Naive thymus-derived CD8-positive, alpha-beta T cell (primary cell): ENCODE data around the gene EPHA6. TPM values are rescaled to one million over a fixed set of nuclear protein-coding genes. Genes with fewer than 3 reads are reported as not detected.

Experiments used
- ATAC-seq, 2 donors: fragments of 150-1000 bp; cut with Tn5 transposase in 1 of 2; sonication (Bioruptor Pico), chemical (Tn5 transposase) in 1 of 2; 1 replicate in 1 of 2; 2 replicates in 1 of 2; pipeline ENCODE4 v1.10.0; 2021; ENCODE audit warnings: mild to moderate bottlenecking in 2 of 2, moderate library complexity in 2 of 2
- POLR2A ChIA-PET: fragments of 350-600 bp; sonication (Branson Sonifier 250); formaldehyde crosslinking; loops from one replicate; lab custom pipeline; 2021; ENCODE audit warnings: antibody characterized with exemption; lab: Charles Lee
- DNase-seq, 10 donors: peaks; one replicate each; pipeline versions ENCODE4 v3.0.0 to v3.0.0-alpha.2; 2020 to 2022
- H3K27ac Mint-ChIP-seq, 10 donors: one replicate each; pipeline ENCODE4 v1.8.0; 2020 to 2022; ENCODE audit warnings: mild to moderate bottlenecking in 10 of 10, mixed read lengths in 10 of 10, moderate library complexity in 4 of 10, inconsistent platforms in 1 of 10
- H3K27me3 Mint-ChIP-seq, 5 donors: one replicate each; pipeline ENCODE4 v1.8.0; 2021 to 2022; ENCODE audit warnings: mixed read lengths in 5 of 5
- H3K36me3 Mint-ChIP-seq, 3 donors: one replicate each; pipeline ENCODE4 v1.8.0; 2020 to 2022; ENCODE audit warnings: mixed read lengths in 3 of 3, mild to moderate bottlenecking in 2 of 3, inconsistent platforms in 1 of 3
- H3K4me1 Mint-ChIP-seq, 4 donors: one replicate each; pipeline ENCODE4 v1.8.0; 2021 to 2022; ENCODE audit warnings: mixed read lengths in 4 of 4
- H3K4me3 Mint-ChIP-seq, 10 donors: one replicate each; pipeline ENCODE4 v1.8.0; 2020 to 2022; ENCODE audit warnings: mild to moderate bottlenecking in 10 of 10, mixed read lengths in 10 of 10, moderate library complexity in 6 of 10, inconsistent platforms in 1 of 10
- H3K9me3 Mint-ChIP-seq, 9 donors: one replicate each; pipeline ENCODE4 v1.8.0; 2020 to 2022; ENCODE audit warnings: mixed read lengths in 9 of 9, mild to moderate bottlenecking in 3 of 9, inconsistent platforms in 1 of 9, moderate library complexity in 1 of 9
- polyA plus RNA-seq, 3 donors: library from polyadenylated mRNA; unstranded; fragments of 300-500 nt; fragmentation: Illumina TruSeq; gene quantifications; one replicate each; pipeline ENCODE4 v1.2.3, GENCODE V29; 2021
- total RNA-seq, 8 experiments: library from RNA in 2 of 8; stranded (reverse) in 2 of 8; gene quantifications; one replicate each; pipeline ENCODE4 v1.2.3 and lab custom pipeline; 2021 to 2026

Gene EPHA6
- total and polyA plus RNA-seq, 5 experiments from 2014 or later = not detected

DNA sequence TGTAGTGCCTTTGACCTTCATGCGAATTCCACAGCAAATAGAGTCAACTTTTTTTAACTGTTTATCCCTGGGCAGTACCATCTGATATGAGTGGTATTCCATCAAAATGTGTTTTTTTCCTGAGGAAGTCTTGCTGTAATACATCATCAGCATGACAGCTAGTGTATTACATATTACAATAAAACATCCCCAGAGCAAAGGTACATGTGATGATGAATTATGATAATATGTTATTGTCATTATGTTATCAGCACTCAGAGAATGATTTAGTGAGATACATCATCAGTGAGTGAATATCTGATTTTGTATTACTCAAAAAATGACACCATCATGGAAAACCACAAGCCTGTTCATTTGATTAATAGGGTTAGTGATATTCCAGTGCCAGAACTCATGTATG, 880.5 kb downstream of the EPHA6 start:
- Mint-ChIP-seq H3K27me3 (peaks cover 0 to 23% (median 10%) of the 10 kb centered on the region in 5 donors), H3K27ac (no peak overlapping the region), H3K36me3 (no peaks in the 10 kb centered on the region)

DNA sequence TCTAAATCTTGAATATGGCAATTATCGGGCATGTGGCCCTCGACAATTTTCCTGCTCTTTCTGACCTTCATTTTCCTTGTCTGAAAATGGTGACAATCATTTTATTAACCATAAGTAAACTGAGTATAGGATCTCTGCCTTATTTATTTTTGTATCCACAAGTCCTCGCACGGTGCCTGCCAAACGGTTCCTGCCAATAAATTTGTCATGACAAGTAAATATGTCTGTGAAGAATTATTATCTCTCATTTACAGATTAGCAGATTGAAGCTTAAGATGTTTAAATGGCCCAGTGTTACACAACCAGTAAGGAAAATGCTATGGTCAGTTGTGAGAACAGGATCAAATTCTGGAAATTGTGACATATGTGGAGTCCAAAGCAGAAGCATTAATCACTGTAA, 884.3 kb downstream of the EPHA6 start:
- POLR2A ChIA-PET = no interaction called here
- Mint-ChIP-seq H3K27me3 (peaks cover 6 to 29% (median 13%) of the 10 kb centered on the region in 5 donors), H3K9me3 (no peaks in the 10 kb centered on the region), H3K27ac (no peak overlapping the region), H3K36me3 (no peaks in the 10 kb centered on the region), H3K4me3 (no peak overlapping the region), H3K4me1 (no peaks in the 10 kb centered on the region)
- DNase-seq (no peak), ATAC-seq (no peak)

More for the DNA sequence above, 880.5 kb downstream of the EPHA6 start:
- DNase-seq (no peak), ATAC-seq (no peak)
- no peak overlapping the region for H3K4me3 Mint-ChIP-seq
- H3K9me3 Mint-ChIP-seq = peaks cover 0 to 2% (median 0%) of the 10 kb centered on the region in 9 donors
- H3K4me1 Mint-ChIP-seq = no peaks in the 10 kb centered on the region
- POLR2A ChIA-PET = no interaction called here

DNA sequence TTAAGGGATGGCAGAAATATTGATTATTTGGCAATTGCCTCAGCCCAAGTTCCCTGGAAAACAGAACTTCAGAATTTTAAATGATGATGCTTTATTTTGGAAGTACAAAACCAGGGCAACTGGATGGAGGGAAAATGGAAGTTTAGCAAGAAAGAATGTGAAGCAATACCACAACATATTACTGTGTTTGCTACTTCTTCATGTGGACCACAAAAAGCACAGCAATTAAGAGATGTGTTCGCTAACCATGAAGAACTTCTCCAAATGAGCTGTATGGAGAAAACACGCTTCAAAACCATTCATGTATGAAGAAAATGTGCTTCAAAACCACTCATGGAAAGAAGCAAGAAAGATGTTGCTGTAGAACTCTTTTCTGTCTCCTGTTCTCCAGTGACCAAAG, 885.5 kb downstream of the EPHA6 start:
- POLR2A ChIA-PET = no interaction called here
- Mint-ChIP-seq H3K27ac (no peak overlapping the region), H3K9me3 (no peaks in the 10 kb centered on the region), H3K4me3 (no peak overlapping the region), H3K27me3 (peaks cover 6 to 27% (median 13%) of the 10 kb centered on the region in 5 donors), H3K4me1 (no peaks in the 10 kb centered on the region), H3K36me3 (no peaks in the 10 kb centered on the region)
- ATAC-seq = no peak
- DNase-seq = no peak

GRCh38 chr3:97705764-97706163, 891.4 kb downstream of the EPHA6 start:
- Mint-ChIP-seq H3K27me3 (peaks cover 6 to 12% (median 9%) of the 10 kb centered on the region in 5 donors), H3K36me3 (no peaks in the 10 kb centered on the region), H3K4me3 (no peak overlapping the region), H3K4me1 (peaks cover 0 to 2% (median under 1%) of the 10 kb centered on the region in 4 donors), H3K9me3 (peaks cover 0 to 9% (median 0%) of the 10 kb centered on the region in 9 donors), H3K27ac (no peak overlapping the region)
- DNase-seq (no peak), ATAC-seq (no peak)
- POLR2A ChIA-PET = no interaction called here

DNA sequence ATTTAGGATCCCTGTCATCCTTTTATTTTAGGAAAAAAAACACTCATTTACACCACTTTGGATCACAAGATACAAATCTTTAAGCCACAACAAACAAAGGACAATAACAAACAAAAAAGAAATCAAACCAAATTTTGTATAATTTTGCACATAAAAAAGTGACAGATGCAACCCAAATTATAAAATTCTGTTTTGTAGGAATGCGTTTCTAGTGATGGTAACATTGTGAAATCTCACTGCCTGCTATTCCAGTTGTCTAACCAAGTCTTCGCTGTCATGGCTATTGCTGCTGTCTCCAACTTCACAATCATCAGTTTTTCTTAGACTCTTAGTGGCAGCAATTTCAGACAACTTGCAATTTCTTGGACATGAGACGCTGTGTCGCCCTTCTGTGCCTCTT, 891.8 kb downstream of the EPHA6 start:
- H3K4me3 Mint-ChIP-seq = no peak overlapping the region
- H3K36me3 Mint-ChIP-seq = no peaks in the 10 kb centered on the region
- peaks cover 0 to 2% (median under 1%) of the 10 kb centered on the region in 4 donors for H3K4me1 Mint-ChIP-seq
- no peak overlapping the region for H3K27ac Mint-ChIP-seq
- POLR2A ChIA-PET = no interaction called here
- ATAC-seq (no peak), DNase-seq (no peak)
- H3K9me3 Mint-ChIP-seq = peaks cover 0 to 9% (median 0%) of the 10 kb centered on the region in 9 donors
- H3K27me3 Mint-ChIP-seq = peaks cover 2 to 9% (median 7%) of the 10 kb centered on the region in 5 donors

- Mint-ChIP-seq H3K27ac (no peak overlapping the region), H3K27me3 (peaks cover 0 to 7% (median 1%) of the 10 kb centered on the region in 5 donors), H3K4me3 (no peak overlapping the region), H3K36me3 (no peaks in the 10 kb centered on the region), H3K4me1 (peaks cover 0 to 2% (median under 1%) of the 10 kb centered on the region in 4 donors), H3K9me3 (peaks cover 0 to 9% (median 0%) of the 10 kb centered on the region in 9 donors)
- POLR2A ChIA-PET = no interaction called here
- DNase-seq (no peak), ATAC-seq (no peak)
These were observed 897.3 kb downstream of the EPHA6 start for GRCh38 chr3:97711654-97712053.

GRCh38 chr3:97712919-97713318, 898.5 kb downstream of the EPHA6 start:
- Mint-ChIP-seq H3K27ac (no peak overlapping the region), H3K4me3 (no peak overlapping the region), H3K36me3 (no peaks in the 10 kb centered on the region), H3K9me3 (peaks cover 0 to 3% (median 0%) of the 10 kb centered on the region in 9 donors), H3K4me1 (peaks cover 0 to 2% (median under 1%) of the 10 kb centered on the region in 4 donors), H3K27me3 (peaks cover 0 to 7% (median 1%) of the 10 kb centered on the region in 5 donors)
- no peak for ATAC-seq
- no peak for DNase-seq
- POLR2A ChIA-PET = no interaction called here

- Mint-ChIP-seq H3K27me3 (peaks cover 0 to 7% (median 3%) of the 10 kb centered on the region in 5 donors), H3K4me1 (peaks cover 0 to 2% (median under 1%) of the 10 kb centered on the region in 4 donors), H3K36me3 (no peaks in the 10 kb centered on the region), H3K27ac (no peak overlapping the region), H3K9me3 (no peaks in the 10 kb centered on the region), H3K4me3 (no peak overlapping the region)
- ATAC-seq = no peak
- DNase-seq = no peak
- POLR2A ChIA-PET = no interaction called here
These were observed 899.2 kb downstream of the EPHA6 start for GRCh38 chr3:97713634-97714033.

DNA sequence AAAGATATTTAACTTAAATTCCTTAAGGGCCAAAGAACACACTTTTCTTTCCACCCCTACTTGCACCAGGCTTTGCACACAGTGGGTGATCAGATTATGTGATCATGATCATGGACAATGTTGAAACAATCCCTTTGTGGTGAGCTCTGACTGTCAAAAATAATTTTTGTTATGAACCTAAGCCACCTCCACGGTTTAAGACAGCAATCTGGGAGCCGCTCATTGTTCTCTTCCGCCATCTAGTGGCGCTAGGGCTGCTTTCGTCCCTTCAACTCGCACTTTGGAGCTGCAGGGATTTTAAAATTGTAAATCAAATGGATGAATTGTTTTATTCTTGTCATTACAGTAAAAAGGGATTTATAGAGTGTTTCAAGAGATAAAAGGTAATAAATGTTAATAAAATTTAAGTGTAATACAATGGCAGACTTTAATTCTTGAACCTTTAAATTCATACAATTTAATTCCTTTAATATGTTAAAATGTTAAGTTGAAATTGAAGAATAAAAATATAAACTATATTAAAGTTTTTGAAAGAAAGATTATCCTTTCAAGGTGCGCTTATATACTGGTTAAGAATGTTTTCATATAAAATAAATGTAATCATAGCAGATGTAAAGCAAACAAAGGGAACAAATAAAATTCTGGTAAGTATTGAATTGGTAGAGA, 904.9 kb downstream of the EPHA6 start:
- H3K9me3 Mint-ChIP-seq = no peaks in the 10 kb centered on the region
- H3K4me3 Mint-ChIP-seq = peak overlapping the region in 6 of 10 donors; percentile 1 to 55 (median 28)
- no peaks in the 10 kb centered on the region for H3K36me3 Mint-ChIP-seq
- ATAC-seq = peak; percentile 84 to 93
- peaks cover 0 to 1% (median 0%) of the 10 kb centered on the region in 4 donors for H3K4me1 Mint-ChIP-seq
- no peak overlapping the region for H3K27ac Mint-ChIP-seq
- POLR2A ChIA-PET = no interaction called here
- DNase-seq = peak; percentile 30 to 75 (median 52)
- H3K27me3 Mint-ChIP-seq = peaks cover 0 to 5% (median 1%) of the 10 kb centered on the region in 5 donors

- Mint-ChIP-seq H3K4me3 (no peak overlapping the region), H3K27ac (no peak overlapping the region), H3K36me3 (no peaks in the 10 kb centered on the region), H3K4me1 (peaks cover 0 to 1% (median 0%) of the 10 kb centered on the region in 4 donors), H3K27me3 (peaks cover 0 to 6% (median 3%) of the 10 kb centered on the region in 5 donors), H3K9me3 (no peaks in the 10 kb centered on the region)
- DNase-seq (no peak), ATAC-seq (no peak)
- POLR2A ChIA-PET = no interaction called here
These were observed 906.0 kb downstream of the EPHA6 start for GRCh38 chr3:97720417-97720816.

DNA sequence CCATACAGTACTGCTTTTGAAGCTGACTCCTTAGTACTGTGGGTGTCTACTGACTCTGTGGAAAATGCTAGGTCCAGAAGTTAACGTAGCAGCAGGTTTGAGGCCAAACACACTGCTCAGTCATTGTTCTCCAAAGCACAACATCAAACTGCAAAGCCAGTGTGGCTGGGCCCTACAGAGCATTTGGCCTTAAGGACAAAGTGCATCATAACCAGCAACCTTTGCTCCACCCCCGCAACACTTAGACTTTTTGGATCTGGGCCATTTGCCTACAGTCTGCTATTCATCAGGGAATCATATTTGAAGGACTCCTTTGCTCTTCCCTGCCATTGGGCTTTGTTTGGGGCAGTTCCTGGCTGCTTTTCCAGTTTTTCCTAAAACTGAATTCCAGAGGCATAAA, 907.1 kb downstream of the EPHA6 start:
- H3K4me1 Mint-ChIP-seq = peaks cover 0 to 1% (median 0%) of the 10 kb centered on the region in 4 donors
- POLR2A ChIA-PET = no interaction called here
- H3K27me3 Mint-ChIP-seq = peaks cover 0 to 9% (median 3%) of the 10 kb centered on the region in 5 donors
- no peak overlapping the region for H3K4me3 Mint-ChIP-seq
- DNase-seq = no peak
- H3K36me3 Mint-ChIP-seq = no peaks in the 10 kb centered on the region
- no peak overlapping the region for H3K27ac Mint-ChIP-seq
- H3K9me3 Mint-ChIP-seq = no peaks in the 10 kb centered on the region
- ATAC-seq = no peak

DNA sequence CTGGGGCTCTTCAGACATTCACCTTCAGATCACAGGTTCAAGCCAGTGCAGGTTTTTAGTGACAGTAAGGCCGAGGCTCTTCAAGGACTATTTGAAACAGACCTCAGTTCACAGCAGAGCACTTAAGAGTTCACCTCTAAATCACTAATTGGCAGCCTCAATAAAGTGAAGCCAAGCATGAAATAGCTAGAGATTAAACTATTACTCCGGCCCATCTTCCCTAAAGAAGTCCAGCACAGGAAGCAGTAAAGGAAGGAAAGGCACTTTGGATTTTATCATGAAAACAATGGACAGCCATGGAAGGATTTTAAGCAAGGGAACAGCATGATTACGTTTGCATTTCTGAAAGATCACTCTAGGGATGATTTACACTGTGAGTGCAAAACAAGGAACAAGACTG, 922.5 kb downstream of the EPHA6 start:
- DNase-seq = no peak
- no peak overlapping the region for H3K27ac Mint-ChIP-seq
- no peak for ATAC-seq
- H3K27me3 Mint-ChIP-seq = peaks cover 0 to 17% (median 10%) of the 10 kb centered on the region in 5 donors
- H3K4me1 Mint-ChIP-seq = no peaks in the 10 kb centered on the region
- no peaks in the 10 kb centered on the region for H3K9me3 Mint-ChIP-seq
- H3K4me3 Mint-ChIP-seq = no peak overlapping the region
- no peaks in the 10 kb centered on the region for H3K36me3 Mint-ChIP-seq
- POLR2A ChIA-PET = interaction anchor here (0.6 kb wide), 1 partner anchor 17 kb away, joined by 4 read pairs; no protein-coding TSS in a partner anchor

GRCh38 chr3:97738761-97739160, 924.4 kb downstream of the EPHA6 start:
- ATAC-seq = no peak
- Mint-ChIP-seq H3K4me3 (no peak overlapping the region), H3K9me3 (no peaks in the 10 kb centered on the region), H3K4me1 (no peaks in the 10 kb centered on the region), H3K36me3 (no peaks in the 10 kb centered on the region), H3K27ac (no peak overlapping the region), H3K27me3 (peaks cover 0 to 13% (median 8%) of the 10 kb centered on the region in 5 donors)
- POLR2A ChIA-PET = no interaction called here
- DNase-seq = no peak
